Upper lobe of left lung (tissue), 6 donors: Measurements from ENCODE around the gene GUCA2A. TPM values are rescaled to one million over a fixed set of nuclear protein-coding genes. Genes with fewer than 3 reads are reported as not detected.
A peak's percentile ranks its signal among the peaks of the same experiment; 100 is the strongest.

Experiments used
- ATAC-seq, 2 donors: fragments of 200-7000 bp; cut with Tn5 transposase; one replicate each; pipeline ENCODE4 v1.9.1; 2022; ENCODE audit warnings: mild to moderate bottlenecking in 2 of 2, moderate library complexity in 2 of 2; ENCODE audit not compliant: low FRiP score in 2 of 2
- DNase-seq, 2 donors: peaks; one replicate each; pipeline ENCODE4 v3.0.0-alpha.2; 2019 to 2020
- H3K27ac ChIP-seq, 4 donors: fragments of 200-600 bp; sonication (generic); one replicate each; pipeline ENCODE4 v1.5.1; 2016 to 2019
- H3K27me3 ChIP-seq, 4 donors: fragments of 200-600 bp; sonication (generic); one replicate each; pipeline ENCODE4 v1.5.1; 2017 to 2019
- H3K36me3 ChIP-seq, 4 donors: fragments of 200-600 bp; sonication (generic); one replicate each; pipeline ENCODE4 v1.5.1; 2016 to 2019
- H3K4me1 ChIP-seq, 4 donors: fragments of 200-600 bp; sonication (generic); one replicate each; pipeline ENCODE4 v1.5.1; 2018 to 2019
- H3K4me3 ChIP-seq, 4 donors: fragments of 200-600 bp; sonication (generic); one replicate each; pipeline ENCODE4 v1.5.1; 2017 to 2019; ENCODE audit warnings: mild to moderate bottlenecking in 2 of 4, moderate library complexity in 1 of 4
- H3K9me3 ChIP-seq, 4 donors: fragments of 200-600 bp; sonication (generic); one replicate each; pipeline ENCODE4 v1.5.1; 2018 to 2019
- EP300 ChIP-seq, 4 donors: sonication (generic); formaldehyde crosslinking; IDR thresholded peaks; one replicate each; pipeline ENCODE4 v1.5.1; 2017; ENCODE audit warnings: antibody characterized with exemption in 4 of 4, control low read depth in 2 of 4
- POLR2A ChIP-seq, 4 donors: fragments of 450-650 bp; IDR thresholded peaks; one replicate each; pipeline ENCODE4 v1.5.1; 2016 to 2017; ENCODE audit warnings: antibody characterized with exemption in 4 of 4, mild to moderate bottlenecking in 2 of 4
- POLR2AphosphoS5 ChIP-seq, 2 donors: sonication (generic); formaldehyde crosslinking; IDR thresholded peaks; one replicate each; pipeline ENCODE4 v1.5.1; 2017; ENCODE audit warnings: antibody characterized with exemption in 2 of 2
- WGBS, 2 donors: methylation state at CpG; one replicate each; pipeline ENCODE4 v1.1.5; 2017 to 2018; 5-methylcytosine and 5-hydroxymethylcytosine counted together
- total RNA-seq, 6 donors: library from RNA; depleted of rRNA in 4 of 6; stranded (reverse); fragments of >200 nt in 4 of 6; gene quantifications; one replicate each; pipeline versions ENCODE4 v1.1.0 to v1.2.1, GENCODE V29; 2016 to 2021
- TF ChIP-seq, protein P1 (sequence below), 6 experiments: fragments of 450-650 bp in 4 of 6; fragments of 200-600 bp in 2 of 6; sonication (generic) in 2 of 6; IDR thresholded peaks; one replicate each; pipeline ENCODE4 v1.5.1; 2016 to 2019; ENCODE audit warnings: antibody characterized with exemption in 6 of 6
- donor health status: DM: no; HTN: no; CAD: no; lungs with moderate emphysema.
- donor health status: DM: no; HTN: yes; CAD: no; lungs with severe emphysema.

GUCA2A gene
- total RNA-seq, 6 donors from 2014 or later: 0.47 TPM; not detected in 5

DNA sequence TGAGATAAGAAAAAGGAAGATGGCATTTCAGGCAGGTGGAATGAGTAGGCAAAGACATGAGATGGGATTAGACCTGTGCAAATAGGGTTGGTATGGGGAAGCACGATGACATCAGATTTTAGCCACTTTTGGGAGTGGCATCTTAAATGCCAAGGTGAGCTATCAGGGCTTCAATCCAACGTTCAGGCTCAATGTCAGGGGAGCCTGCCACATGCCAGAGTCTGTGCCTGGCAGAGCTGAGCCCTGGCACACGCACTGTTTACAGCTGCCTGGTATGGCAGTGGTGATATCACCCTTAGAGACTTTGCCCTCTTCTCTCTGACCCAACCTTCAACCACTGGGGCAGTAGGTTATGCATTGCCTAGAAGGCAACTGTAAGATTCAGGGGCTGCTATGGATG lies 12.4 kb downstream of the GUCA2A start:
- H3K27me3 ChIP-seq: no peaks in the 10 kb centered on the region
- H3K36me3 ChIP-seq: no peaks in the 10 kb centered on the region
- DNase-seq: no peak
- peak; percentile 28 to 44 for ATAC-seq
- no peaks in the 10 kb centered on the region for H3K9me3 ChIP-seq
- H3K27ac ChIP-seq: no peak overlapping the region
- 44 to 75% methylated on average over 3 of the region's 3 CpGs for WGBS, 2 donors
- H3K4me3 ChIP-seq: no peak overlapping the region
- H3K4me1 ChIP-seq: peaks cover 0 to under 1% (median 0%) of the 10 kb centered on the region in 4 donors
- no peak for TF ChIP-seq EP300 (IDR thresholded peaks at IDR 0.05)
- TF ChIP-seq, protein P1, sequence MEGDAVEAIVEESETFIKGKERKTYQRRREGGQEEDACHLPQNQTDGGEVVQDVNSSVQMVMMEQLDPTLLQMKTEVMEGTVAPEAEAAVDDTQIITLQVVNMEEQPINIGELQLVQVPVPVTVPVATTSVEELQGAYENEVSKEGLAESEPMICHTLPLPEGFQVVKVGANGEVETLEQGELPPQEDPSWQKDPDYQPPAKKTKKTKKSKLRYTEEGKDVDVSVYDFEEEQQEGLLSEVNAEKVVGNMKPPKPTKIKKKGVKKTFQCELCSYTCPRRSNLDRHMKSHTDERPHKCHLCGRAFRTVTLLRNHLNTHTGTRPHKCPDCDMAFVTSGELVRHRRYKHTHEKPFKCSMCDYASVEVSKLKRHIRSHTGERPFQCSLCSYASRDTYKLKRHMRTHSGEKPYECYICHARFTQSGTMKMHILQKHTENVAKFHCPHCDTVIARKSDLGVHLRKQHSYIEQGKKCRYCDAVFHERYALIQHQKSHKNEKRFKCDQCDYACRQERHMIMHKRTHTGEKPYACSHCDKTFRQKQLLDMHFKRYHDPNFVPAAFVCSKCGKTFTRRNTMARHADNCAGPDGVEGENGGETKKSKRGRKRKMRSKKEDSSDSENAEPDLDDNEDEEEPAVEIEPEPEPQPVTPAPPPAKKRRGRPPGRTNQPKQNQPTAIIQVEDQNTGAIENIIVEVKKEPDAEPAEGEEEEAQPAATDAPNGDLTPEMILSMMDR (IDR thresholded peaks at IDR 0.05): no peak
- no peak for TF ChIP-seq POLR2AphosphoS5 (IDR thresholded peaks at IDR 0.05)
- TF ChIP-seq POLR2A (IDR thresholded peaks at IDR 0.05): no peak

DNA sequence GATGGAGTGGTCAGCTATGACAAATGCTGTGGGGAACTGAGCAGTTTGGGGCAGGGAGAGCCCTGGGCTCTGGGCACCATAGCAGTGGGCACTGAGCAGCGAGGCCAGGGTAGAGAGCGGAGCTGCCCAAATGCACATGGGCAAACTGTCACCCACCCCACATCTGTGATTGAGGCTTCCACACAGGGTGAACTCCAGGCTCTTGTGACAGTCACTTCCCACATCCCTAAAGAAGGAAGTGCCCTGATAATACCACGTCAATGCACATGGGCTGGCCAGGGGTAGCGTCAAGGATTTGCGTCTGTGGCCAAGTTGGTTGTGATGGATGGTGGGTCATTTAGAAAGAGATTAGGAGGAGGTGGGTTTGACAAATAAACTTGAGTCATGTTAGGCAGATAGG lies 13.9 kb downstream of the GUCA2A start:
- 63 to 85% methylated on average over 3 to 5 of the region's 5 CpGs for WGBS, 2 donors
- Histone ChIP-seq H3K4me1 (peaks cover 0 to 7% (median 5%) of the 10 kb centered on the region in 4 donors), H3K27me3 (no peaks in the 10 kb centered on the region), H3K27ac (no peak overlapping the region), H3K9me3 (no peaks in the 10 kb centered on the region), H3K36me3 (no peaks in the 10 kb centered on the region), H3K4me3 (no peak overlapping the region)
- no peak for DNase-seq
- no peak for ATAC-seq
- TF ChIP-seq, protein P1 (IDR thresholded peaks at IDR 0.05): no peak
- TF ChIP-seq POLR2A (IDR thresholded peaks at IDR 0.05): no peak

DNA sequence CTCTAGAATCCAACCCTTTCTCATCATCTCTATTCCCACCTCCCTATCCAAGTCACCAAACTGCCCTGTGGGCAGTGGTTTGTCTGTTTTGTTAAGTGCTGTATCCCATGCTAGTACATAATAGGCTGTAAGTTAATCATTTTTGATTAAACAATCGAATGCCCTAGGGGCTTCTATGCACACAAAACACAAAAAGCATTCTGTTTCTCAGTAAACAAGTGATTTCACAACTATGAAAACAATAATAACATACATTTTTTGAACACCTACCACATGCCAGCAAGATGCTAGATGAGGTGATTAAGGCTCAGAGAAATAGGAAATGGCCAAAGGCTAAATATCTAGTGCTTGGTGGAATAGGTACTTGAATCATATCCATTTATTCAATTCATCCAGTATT lies 16.4 kb downstream of the GUCA2A start:
- no peaks in the 10 kb centered on the region for H3K36me3 ChIP-seq
- H3K27me3 ChIP-seq: no peaks in the 10 kb centered on the region
- ATAC-seq (no peak), DNase-seq (no peak)
- H3K9me3 ChIP-seq: no peaks in the 10 kb centered on the region
- TF ChIP-seq POLR2AphosphoS5 (IDR thresholded peaks at IDR 0.05) (no peak), POLR2A (IDR thresholded peaks at IDR 0.05) (no peak), EP300 (IDR thresholded peaks at IDR 0.05) (no peak)
- TF ChIP-seq, protein P1 (IDR thresholded peaks at IDR 0.05): no peak
- H3K4me3 ChIP-seq: no peak overlapping the region
- 74 to 85% methylated on average over 1 of the region's 1 CpG for WGBS, 2 donors
- H3K27ac ChIP-seq: no peak overlapping the region
- peaks cover 0 to 15% (median 6%) of the 10 kb centered on the region in 4 donors for H3K4me1 ChIP-seq

DNA sequence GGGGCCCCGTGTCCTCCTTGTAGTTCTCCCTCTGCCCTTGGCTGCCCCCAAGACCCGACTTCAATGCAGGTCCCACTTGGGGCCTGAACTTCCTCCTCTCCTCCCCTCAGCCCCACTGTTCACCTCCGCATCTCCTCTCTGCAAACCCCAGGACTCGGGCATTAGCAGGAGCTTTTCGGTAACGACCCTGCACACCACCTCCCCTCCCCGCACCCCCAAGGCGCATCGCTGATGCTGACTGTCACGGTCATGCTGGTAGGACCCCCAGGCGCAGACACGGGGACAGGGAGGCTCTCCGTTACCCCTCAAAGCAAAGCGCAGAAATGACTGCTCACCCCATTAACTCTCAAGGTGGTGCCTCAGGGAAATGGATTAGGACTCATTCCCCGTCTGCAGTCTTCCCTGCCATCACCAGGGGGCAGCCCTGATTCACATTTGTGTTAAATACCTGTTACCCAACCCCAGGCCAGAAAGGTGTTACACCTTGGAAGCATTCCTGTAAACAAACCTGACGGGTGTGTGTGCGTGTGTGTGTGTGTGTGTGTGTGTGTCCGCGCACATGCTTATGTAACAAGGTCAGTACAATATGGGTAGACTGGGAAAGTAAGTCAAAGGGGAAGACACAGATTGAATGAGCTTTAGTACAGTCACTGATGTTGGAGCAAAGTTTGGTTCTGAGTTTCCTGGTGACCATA lies 17.8 kb downstream of the GUCA2A start:
- ATAC-seq (peak; percentile 73 to 88), DNase-seq (peak in 1 of 2 donors; percentile 82)
- H3K27ac ChIP-seq: no peak overlapping the region
- H3K4me3 ChIP-seq: no peak overlapping the region
- no peaks in the 10 kb centered on the region for H3K9me3 ChIP-seq
- H3K36me3 ChIP-seq: no peaks in the 10 kb centered on the region
- H3K27me3 ChIP-seq: no peaks in the 10 kb centered on the region
- H3K4me1 ChIP-seq: peaks cover 0 to 18% (median 6%) of the 10 kb centered on the region in 4 donors
- TF ChIP-seq, protein P1 (IDR thresholded peaks at IDR 0.05): peak; percentile 81 to 95 (median 88)
- TF ChIP-seq POLR2AphosphoS5 (IDR thresholded peaks at IDR 0.05) (no peak), POLR2A (IDR thresholded peaks at IDR 0.05) (no peak), EP300 (IDR thresholded peaks at IDR 0.05) (peak in 1 of 4 donors; percentile 69)
- WGBS, 2 donors: 25 to 39% methylated on average over 12 to 19 of the region's 19 CpGs
